Activated naive CD8-positive, alpha-beta T cell treated with anti-CD3 and anti-CD28 coated beads, Interleukin-2, amount 50 U/mL, for 24 hours (primary cell): Measurements from ENCODE around the gene AK1.

Source experiments
- ATAC-seq: fragments of 150-1000 bp; cut with Tn5 transposase; one replicate; pipeline ENCODE4 v1.10.0; 2021
- DNase-seq: peaks from one replicate; pipeline ENCODE4 v3.0.0; 2021
- H3K27ac Mint-ChIP-seq: one replicate; pipeline ENCODE4 v1.8.0; 2021; ENCODE audit warnings: mild to moderate bottlenecking, mixed read lengths
- H3K27me3 Mint-ChIP-seq: one replicate; pipeline ENCODE4 v1.8.0; 2021; ENCODE audit warnings: mixed read lengths
- H3K36me3 Mint-ChIP-seq: one replicate; pipeline ENCODE4 v1.8.0; 2021; ENCODE audit warnings: low read depth, mixed read lengths
- H3K4me1 Mint-ChIP-seq: one replicate; pipeline ENCODE4 v1.8.0; 2021; ENCODE audit warnings: mixed read lengths
- H3K4me3 Mint-ChIP-seq: one replicate; pipeline ENCODE4 v1.8.0; 2021; ENCODE audit warnings: mild to moderate bottlenecking, moderate library complexity, mixed read lengths
- H3K9me3 Mint-ChIP-seq: one replicate; pipeline ENCODE4 v1.8.0; 2021; ENCODE audit warnings: mixed read lengths

Gene AK1

DNA sequence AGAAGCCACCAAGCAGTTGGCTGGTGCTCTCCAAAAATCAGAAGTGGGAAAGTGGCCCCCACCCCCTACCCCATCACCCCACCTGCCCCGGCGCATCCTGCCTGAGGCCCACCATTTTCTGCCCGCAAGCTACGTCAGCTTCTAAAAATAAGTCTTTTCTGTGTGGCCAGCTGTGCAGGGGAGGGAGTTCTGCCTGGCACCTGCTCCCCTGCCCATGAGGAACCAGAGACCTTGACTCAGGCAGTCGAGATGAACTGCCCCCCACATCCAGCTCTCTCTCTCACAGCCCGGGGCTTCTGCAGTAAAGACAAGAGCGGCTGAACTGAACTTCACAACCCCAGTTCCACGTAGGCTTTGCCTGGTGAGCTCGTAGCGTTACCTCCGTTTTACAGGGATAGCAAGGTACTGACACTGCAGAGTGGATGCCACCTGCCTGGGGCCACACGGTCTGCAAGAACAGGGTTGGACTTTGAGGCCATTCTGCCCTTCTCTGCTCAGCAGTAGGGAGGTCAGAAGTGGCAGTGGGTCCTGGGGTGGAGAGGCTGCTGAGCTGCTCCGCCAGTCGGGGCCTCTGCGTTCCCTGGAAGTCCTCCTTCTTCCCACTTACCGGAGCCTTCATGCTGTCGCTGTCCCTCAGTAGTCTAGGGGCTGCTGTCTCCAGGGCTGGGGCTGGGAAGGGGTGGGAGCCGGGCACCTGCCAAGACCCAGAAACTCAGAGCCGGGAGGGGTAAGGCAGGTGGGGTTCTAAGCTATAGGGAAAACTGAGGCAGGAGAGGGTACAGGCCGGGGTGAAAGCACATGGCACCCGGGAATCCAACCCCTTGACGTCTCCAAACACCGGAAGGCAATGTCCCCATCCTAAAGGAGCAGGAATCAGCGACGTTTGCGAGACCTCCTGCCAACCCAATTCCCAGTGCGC lies 38.6 kb upstream of the AK1 start:
- ATAC-seq (peak; percentile 12), DNase-seq (peak; percentile 65)
- Mint-ChIP-seq H3K27ac (peak overlapping the region; percentile 90), H3K9me3 (no peaks in the 10 kb centered on the region), H3K4me3 (peak overlapping the region; percentile 90), H3K4me1 (peaks cover 68% of the 10 kb centered on the region), H3K36me3 (peaks cover 20% of the 10 kb centered on the region), H3K27me3 (no peaks in the 10 kb centered on the region)

DNA sequence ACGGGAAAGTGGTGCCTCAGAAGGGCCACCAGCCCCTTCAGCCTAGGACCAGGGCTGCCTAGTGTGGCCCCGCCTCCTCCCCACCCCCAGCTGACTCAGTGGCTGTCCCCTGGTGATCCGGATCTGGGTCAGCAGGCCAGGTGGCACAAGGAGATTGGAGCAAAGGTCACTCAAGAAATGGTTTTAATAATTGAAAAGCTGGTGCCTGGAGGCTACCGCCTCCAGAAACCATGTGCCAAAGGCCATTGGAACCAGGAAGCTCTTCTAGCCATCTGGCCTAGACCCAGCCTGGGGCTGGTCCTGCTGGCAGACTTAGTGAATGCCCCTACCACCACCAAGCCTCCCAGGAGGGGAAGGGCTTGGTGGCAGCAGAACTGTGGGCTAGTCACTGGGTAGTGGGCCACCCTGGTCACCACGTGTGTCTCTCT lies 37.9 kb upstream of the AK1 start:
- peak overlapping the region; percentile 90 for H3K27ac Mint-ChIP-seq

DNA sequence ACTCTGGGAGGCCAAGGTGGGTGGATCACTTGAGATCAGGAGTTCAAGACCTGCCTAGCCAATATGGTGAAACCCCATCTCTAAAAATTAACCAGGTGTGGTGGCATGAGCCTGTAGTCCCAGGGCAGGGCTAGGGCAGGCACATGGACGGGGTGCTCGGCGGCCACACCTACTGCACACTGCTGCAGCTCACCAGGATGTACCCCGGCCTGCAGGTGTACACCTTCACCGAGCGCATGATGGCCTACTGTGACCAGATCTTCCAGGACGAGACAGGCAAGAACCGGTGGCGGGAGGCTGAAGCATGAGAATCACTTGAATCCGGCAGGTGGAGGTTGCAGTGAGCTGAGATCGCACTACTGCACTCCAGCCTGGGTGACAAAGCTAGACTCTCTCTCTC lies 36.2 kb upstream of the AK1 start:
- no peaks in the 10 kb centered on the region for H3K27me3 Mint-ChIP-seq
- H3K36me3 Mint-ChIP-seq: peaks cover 23% of the 10 kb centered on the region
- ATAC-seq: no peak
- H3K4me1 Mint-ChIP-seq: peaks cover 53% of the 10 kb centered on the region
- DNase-seq: no peak
- no peak overlapping the region for H3K4me3 Mint-ChIP-seq
- no peak overlapping the region for H3K27ac Mint-ChIP-seq
- H3K9me3 Mint-ChIP-seq: no peaks in the 10 kb centered on the region

More for the DNA sequence above, 37.9 kb upstream of the AK1 start:
- Mint-ChIP-seq H3K4me3 (peak overlapping the region; percentile 90), H3K36me3 (peaks cover 23% of the 10 kb centered on the region), H3K9me3 (no peaks in the 10 kb centered on the region), H3K4me1 (peaks cover 69% of the 10 kb centered on the region), H3K27me3 (no peaks in the 10 kb centered on the region)
- peak; percentile 55 for DNase-seq
- peak; percentile 3 for ATAC-seq

DNA sequence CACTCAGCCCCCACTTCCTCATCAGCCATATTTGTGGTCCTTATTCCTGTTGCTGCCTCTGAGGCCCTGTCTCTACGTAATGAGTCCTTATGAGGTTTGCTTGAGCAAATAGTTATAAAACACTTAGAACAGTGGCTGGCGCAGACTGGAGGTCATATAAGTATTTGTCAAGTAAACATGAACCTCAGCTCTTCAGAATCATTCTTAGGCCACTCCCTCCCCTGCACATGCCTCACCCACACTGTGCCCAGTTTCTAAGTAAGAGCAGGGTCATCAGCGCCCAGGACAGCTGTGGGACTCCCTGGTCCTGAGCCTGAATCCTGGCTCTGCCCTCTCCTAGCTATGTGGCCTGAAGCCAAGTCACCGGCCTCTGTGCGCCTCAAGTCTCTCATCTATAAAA lies 35.4 kb upstream of the AK1 start:
- Mint-ChIP-seq H3K27me3 (no peaks in the 10 kb centered on the region), H3K4me3 (no peak overlapping the region), H3K9me3 (no peaks in the 10 kb centered on the region), H3K4me1 (peaks cover 45% of the 10 kb centered on the region), H3K27ac (no peak overlapping the region), H3K36me3 (peaks cover 25% of the 10 kb centered on the region)
- DNase-seq: no peak
- no peak for ATAC-seq

DNA sequence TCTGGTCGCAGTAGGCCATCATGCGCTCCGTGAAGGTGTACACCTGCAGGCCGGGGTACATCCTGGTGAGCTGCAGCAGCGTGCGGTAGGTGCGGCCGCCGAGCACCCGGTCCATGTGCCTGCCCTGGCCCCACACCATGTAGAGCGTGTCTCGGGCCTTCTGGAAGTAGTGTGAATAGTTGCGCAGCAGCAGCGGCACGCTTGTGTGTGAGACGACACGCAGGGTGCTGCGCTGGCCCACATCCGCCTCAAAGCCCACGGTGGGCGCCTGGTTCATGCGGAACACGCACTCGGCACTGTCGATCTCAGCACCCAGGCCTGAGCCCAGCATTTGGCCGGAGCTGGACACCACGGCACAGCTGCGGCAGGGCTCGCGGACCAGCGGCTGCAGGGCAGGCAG lies 34.8 kb upstream of the AK1 start:
- no peak overlapping the region for H3K27ac Mint-ChIP-seq
- ATAC-seq: no peak
- H3K27me3 Mint-ChIP-seq: no peaks in the 10 kb centered on the region
- no peaks in the 10 kb centered on the region for H3K9me3 Mint-ChIP-seq
- no peak overlapping the region for H3K4me3 Mint-ChIP-seq
- H3K4me1 Mint-ChIP-seq: peaks cover 43% of the 10 kb centered on the region
- DNase-seq: no peak
- H3K36me3 Mint-ChIP-seq: peaks cover 25% of the 10 kb centered on the region

DNA sequence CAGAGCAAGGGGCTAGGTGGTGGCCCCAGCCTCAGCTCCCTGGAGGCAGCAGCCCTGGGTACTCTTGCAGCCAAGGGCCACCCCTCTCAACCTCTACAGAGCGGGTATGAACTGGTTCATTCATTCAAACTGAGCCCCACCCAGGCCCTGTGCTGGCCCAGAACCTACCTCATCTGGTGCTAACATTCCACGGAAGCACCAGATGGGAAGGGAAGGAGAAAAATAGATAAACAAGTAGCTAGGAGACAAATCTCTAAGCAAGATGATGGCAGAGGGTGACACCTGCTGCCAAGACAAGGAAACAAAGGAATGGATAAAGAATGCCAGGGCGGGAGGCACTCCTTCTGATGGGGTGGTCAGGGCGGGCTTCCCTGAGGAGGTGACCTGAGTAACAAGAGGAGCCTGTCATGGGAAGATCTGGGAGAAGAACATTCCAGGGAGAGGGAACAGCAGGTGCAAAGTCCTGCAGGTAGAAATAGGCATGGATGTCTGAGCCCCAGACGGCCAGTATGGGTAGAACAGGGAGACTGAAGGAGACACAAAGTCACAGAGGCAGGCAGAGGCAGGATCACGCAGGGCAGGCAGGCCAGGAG lies 33.2 kb upstream of the AK1 start:
- Mint-ChIP-seq H3K4me1 (peaks cover 54% of the 10 kb centered on the region), H3K4me3 (no peak overlapping the region), H3K36me3 (peaks cover 25% of the 10 kb centered on the region), H3K9me3 (no peaks in the 10 kb centered on the region), H3K27me3 (no peaks in the 10 kb centered on the region), H3K27ac (peak overlapping the region; percentile 87)
- DNase-seq (no peak), ATAC-seq (no peak)

DNA sequence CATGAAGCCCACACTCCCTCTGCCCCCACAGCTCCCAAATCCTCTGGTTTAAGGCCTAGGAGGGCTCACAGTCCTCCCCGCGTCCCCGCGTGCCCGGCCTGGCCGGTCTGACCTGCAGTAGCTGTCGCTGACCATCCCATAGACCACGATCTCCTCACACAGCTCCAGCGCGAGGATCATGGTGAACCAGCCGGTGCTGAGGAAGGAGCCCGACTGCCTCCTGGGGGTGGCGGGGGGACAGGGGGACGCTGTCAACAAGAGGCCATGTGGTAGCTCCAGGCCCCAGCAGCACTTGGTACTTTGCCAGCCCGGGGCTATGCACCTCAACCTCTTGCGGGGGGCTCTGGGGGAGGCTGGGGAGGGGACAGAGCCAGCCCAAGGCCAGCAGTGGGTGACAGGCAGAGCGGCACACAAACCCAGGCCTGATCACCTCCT lies 32.4 kb upstream of the AK1 start:
- no peak overlapping the region for H3K27ac Mint-ChIP-seq
- no peak overlapping the region for H3K4me3 Mint-ChIP-seq
- H3K4me1 Mint-ChIP-seq: peaks cover 56% of the 10 kb centered on the region
- H3K36me3 Mint-ChIP-seq: peaks cover 25% of the 10 kb centered on the region
- H3K27me3 Mint-ChIP-seq: no peaks in the 10 kb centered on the region
- H3K9me3 Mint-ChIP-seq: no peaks in the 10 kb centered on the region
- ATAC-seq: no peak
- no peak for DNase-seq

DNA sequence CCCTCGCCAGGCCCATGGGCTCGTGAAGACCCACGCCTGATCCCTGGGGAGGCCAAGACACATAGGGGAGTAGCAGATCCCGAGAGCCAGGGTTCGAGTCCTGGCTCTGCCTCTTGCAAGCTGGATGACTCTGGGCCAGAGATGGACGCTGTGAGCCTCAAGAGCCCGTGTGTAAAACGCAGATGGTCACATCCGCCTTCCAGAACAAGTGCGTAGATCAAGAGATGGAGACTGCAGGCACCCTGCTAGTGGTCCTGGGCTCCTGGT lies 31.1 kb upstream of the AK1 start:
- Mint-ChIP-seq H3K27ac (no peak overlapping the region), H3K27me3 (no peaks in the 10 kb centered on the region), H3K4me3 (no peak overlapping the region), H3K36me3 (peaks cover 21% of the 10 kb centered on the region), H3K4me1 (peaks cover 62% of the 10 kb centered on the region), H3K9me3 (no peaks in the 10 kb centered on the region)
- DNase-seq (no peak), ATAC-seq (no peak)

DNA sequence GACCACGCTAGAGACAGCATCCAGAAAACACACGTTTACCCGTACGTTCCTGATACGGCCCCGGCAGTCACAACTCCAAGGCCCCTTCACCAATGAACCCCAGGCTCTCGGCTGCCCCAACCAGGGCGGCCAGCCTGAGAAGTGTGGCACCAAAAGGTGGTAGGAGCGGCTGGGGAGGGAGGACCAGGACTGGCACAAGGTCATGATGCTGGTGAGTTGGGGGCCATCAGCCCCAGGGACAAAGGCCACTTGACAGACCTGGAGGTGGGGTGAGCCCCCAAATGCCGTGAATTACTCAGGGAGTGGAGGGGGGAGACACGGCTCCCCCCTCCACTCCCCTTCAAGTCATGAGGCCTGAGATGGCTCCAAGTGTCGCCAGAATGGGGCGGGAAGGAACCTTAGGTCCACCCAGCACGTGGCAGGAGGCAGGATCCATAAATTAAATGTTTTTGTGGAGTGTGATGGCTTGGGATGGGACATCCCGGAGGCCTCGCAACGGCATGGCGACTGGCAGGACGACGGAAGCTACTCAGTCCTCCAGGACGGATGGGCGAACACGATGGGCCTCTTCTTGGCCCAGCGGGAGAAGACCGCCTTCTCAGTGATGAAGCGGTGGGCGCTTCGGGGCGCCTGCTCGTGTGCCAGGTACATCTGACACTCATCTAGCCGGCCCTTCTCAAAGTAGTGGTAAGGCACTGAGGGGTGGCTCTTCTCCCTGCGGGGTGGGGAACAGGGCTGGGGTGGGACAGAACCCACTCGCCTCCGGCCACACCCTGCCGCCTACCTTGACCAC lies 30.6 kb upstream of the AK1 start:
- peaks cover 68% of the 10 kb centered on the region for H3K4me1 Mint-ChIP-seq

DNA sequence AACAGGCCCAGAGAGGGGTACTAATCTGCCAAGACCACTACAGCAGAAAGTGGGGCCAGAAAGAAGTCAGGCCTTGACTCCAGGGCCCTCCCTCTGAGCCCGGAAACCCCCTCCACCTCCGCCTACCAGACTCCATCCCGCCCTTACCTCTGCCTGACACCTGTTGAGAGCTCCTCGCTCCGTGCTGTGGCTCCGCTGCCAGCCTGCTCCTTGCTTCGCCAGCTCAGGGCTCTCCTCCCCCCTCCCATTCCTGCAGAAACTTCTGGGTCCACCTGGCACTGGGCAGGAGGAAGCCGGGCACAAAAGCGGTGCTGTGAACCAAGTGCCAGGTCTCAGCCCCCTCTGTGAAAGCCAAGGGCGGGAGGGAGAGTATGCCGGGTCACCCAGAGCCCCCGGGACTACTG lies 28.3 kb upstream of the AK1 start:
- H3K9me3 Mint-ChIP-seq: no peaks in the 10 kb centered on the region
- H3K4me3 Mint-ChIP-seq: peak overlapping the region; percentile 89
- peak; percentile 23 for ATAC-seq
- H3K4me1 Mint-ChIP-seq: peaks cover 63% of the 10 kb centered on the region
- H3K36me3 Mint-ChIP-seq: peaks cover 4% of the 10 kb centered on the region
- no peaks in the 10 kb centered on the region for H3K27me3 Mint-ChIP-seq
- DNase-seq: peak; percentile 64
- peak overlapping the region; percentile 99 for H3K27ac Mint-ChIP-seq

More for the DNA sequence above, 30.6 kb upstream of the AK1 start:
- Mint-ChIP-seq H3K9me3 (no peaks in the 10 kb centered on the region), H3K4me3 (no peak overlapping the region), H3K27ac (no peak overlapping the region), H3K27me3 (no peaks in the 10 kb centered on the region), H3K36me3 (peaks cover 20% of the 10 kb centered on the region)
- DNase-seq (no peak), ATAC-seq (no peak)

DNA sequence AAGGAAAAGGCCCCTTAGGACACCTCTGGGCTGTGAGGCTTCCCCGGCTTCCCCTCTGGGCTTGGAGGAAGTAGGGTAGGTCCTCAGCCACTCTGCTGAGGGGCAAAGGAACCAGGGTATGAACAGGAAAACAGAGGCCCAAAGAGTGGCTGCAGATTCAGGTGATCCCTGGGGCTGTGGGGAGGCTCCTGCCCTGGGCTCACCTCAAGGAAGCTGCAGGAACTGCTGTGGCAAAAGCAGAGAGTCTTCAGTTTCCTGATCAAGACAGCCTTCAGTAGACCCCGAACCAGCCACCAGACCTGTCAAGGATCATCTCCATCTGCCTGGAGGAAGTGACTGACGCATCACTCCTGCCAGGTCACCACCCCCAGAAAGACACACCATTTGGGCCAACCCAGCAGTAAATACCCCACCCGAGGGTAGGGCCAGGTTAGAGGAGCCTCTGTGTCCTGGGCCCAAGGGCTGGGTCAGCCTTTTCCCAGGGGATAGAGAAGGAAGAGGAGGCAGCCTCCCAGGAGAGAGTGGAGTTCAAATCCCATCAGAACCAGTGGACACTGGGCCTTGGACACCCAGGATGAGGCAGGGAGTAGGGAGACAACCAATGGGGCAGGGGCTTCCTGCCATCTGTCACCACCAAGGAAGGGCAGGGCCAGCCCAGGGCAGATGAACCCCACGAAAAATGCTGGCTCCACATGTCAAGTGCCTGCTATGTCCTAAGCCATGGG lies 27.7 kb upstream of the AK1 start:
- H3K9me3 Mint-ChIP-seq: no peaks in the 10 kb centered on the region
- H3K4me3 Mint-ChIP-seq: peak overlapping the region; percentile 89
- no peaks in the 10 kb centered on the region for H3K27me3 Mint-ChIP-seq
- ATAC-seq: peak; percentile 67
- H3K36me3 Mint-ChIP-seq: peaks cover 4% of the 10 kb centered on the region
- peaks cover 62% of the 10 kb centered on the region for H3K4me1 Mint-ChIP-seq
- peak; percentile 62 for DNase-seq
- peak overlapping the region; percentile 99 for H3K27ac Mint-ChIP-seq

DNA sequence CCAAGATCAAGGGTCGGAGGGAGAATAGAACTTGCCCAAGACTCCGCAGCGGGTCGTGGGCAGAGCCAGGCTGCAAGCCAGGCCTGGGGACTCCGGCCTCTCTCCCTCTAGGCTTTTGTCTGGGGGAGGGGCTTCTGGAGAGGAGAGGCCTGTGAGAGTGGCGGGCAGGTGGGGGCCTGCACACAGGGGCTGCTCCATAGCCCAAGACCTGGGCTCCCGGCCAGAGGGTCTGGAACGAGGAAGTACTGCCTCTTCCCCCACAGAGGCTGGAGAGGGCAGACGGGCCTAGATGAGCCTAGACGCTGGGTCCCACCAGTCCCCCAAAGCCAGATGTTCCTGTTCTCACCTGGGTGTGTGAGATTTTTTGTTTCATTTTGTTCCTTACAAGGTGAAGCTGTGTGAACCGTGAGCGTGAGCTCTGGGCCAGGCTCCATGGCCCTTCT lies 27.1 kb upstream of the AK1 start:
- peak; percentile 34 for DNase-seq
- Mint-ChIP-seq H3K27me3 (no peaks in the 10 kb centered on the region), H3K4me1 (peaks cover 67% of the 10 kb centered on the region), H3K9me3 (no peaks in the 10 kb centered on the region), H3K4me3 (peak overlapping the region; percentile 89), H3K36me3 (peaks cover 4% of the 10 kb centered on the region), H3K27ac (peak overlapping the region; percentile 99)
- ATAC-seq: no peak

DNA sequence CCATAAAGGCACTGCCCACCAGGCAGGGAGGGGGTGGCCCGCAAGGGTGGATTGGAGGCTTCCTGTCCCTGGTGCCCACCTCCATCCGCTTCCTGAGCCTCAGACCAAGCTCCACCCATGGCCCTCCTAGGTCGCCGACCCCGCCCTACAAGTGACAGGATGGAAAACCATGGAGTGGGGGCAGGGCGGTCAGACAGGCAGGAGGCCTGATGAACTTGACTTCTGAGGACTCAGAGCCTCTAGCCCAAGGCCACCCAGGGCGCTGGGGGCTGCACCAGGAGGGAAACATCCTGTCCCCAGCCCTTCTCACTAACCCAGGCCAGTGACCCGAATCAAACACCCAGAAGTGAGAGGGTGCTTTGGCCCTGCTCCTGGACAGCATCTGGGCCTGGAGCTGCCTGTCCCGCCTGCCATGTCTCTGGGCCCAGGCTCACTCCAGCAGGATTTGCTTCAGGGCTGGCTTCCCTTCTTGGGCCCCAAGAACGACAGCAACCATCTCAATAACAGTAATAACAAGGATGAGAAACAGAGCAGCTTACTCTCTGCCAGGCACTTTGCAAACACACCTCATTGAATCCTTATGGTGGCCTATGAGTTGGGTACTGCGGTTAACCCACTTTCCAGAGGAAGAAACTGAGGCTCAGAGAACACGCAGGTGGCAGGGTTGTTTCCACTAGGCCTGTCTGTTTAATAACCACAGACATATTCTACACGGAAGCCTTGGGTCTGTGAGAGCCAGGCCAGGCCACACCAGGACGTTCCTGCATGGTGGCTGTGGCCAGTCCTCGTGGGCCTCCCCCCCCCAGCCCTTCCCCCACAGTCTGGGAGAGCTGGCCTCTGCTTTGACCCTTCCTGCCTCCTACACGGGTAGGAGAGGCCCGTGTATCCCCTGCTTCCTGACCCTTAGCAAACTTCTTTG lies 26.3 kb upstream of the AK1 start:
- peak overlapping the region; percentile 99 for H3K27ac Mint-ChIP-seq
- ATAC-seq: peak; percentile 58

More for the DNA sequence above, 26.3 kb upstream of the AK1 start:
- DNase-seq: peak; percentile 96
- H3K27me3 Mint-ChIP-seq: no peaks in the 10 kb centered on the region
- H3K4me3 Mint-ChIP-seq: peak overlapping the region; percentile 89
- no peaks in the 10 kb centered on the region for H3K9me3 Mint-ChIP-seq
- peaks cover 4% of the 10 kb centered on the region for H3K36me3 Mint-ChIP-seq
- H3K4me1 Mint-ChIP-seq: peaks cover 67% of the 10 kb centered on the region
